CD8-positive, alpha-beta memory T cell (primary cell): ENCODE results near the gene SUMF1. TPM values are rescaled to one million over a fixed set of nuclear protein-coding genes. Genes with fewer than 3 reads are reported as not detected.

Source experiments
- CTCF ChIA-PET: fragments of 350-600 bp; sonication (Branson Sonifier 250); formaldehyde crosslinking; loops from one replicate; lab custom pipeline; 2021; ENCODE audit warnings: antibody characterized with exemption; lab: Charles Lee
- POLR2A ChIA-PET: fragments of 350-600 bp; sonication (Branson Sonifier 250); formaldehyde crosslinking; loops from one replicate; lab custom pipeline; 2021; ENCODE audit warnings: antibody characterized with exemption; lab: Charles Lee
- DNase-seq, 5 donors: peaks; one replicate each; pipeline versions ENCODE4 v3.0.0 to v3.0.0-alpha.2; 2020 to 2022; ENCODE audit warnings: mixed read lengths in 1 of 5
- H3K27ac ChIP-seq: one replicate; pipeline ENCODE4 v1.7.0; 2013; ENCODE audit warnings: low read depth, mild to moderate bottlenecking, low read length, moderate library complexity
- H3K27me3 ChIP-seq: 2 replicates; pipeline ENCODE4 v1.7.0; 2013; ENCODE audit warnings: low read length, mild to moderate bottlenecking; ENCODE audit not compliant: insufficient read depth, poor library complexity, severe bottlenecking
- H3K36me3 ChIP-seq: 2 replicates; pipeline ENCODE4 v1.7.0; 2013; ENCODE audit warnings: mild to moderate bottlenecking, low read length, moderate library complexity; ENCODE audit not compliant: insufficient read depth
- H3K4me1 ChIP-seq: 2 replicates; pipeline ENCODE4 v1.7.0; 2013; ENCODE audit warnings: mild to moderate bottlenecking, low read length, moderate library complexity; ENCODE audit not compliant: insufficient read depth
- H3K4me3 ChIP-seq: 2 replicates; pipeline ENCODE4 v1.7.0; 2013; ENCODE audit warnings: mild to moderate bottlenecking, low read length
- H3K9me3 ChIP-seq: 2 replicates; pipeline ENCODE4 v1.7.0; 2013; ENCODE audit warnings: mild to moderate bottlenecking, low read length
- H3K27ac Mint-ChIP-seq, 8 donors: one replicate each; pipeline ENCODE4 v1.8.0; 2020 to 2021; ENCODE audit warnings: mixed read lengths in 8 of 8, mild to moderate bottlenecking in 6 of 8, inconsistent platforms in 3 of 8, moderate library complexity in 3 of 8
- H3K27me3 Mint-ChIP-seq, 2 donors: one replicate each; pipeline ENCODE4 v1.8.0; 2020 to 2021; ENCODE audit warnings: mixed read lengths in 2 of 2, mild to moderate bottlenecking in 1 of 2, moderate library complexity in 1 of 2
- H3K36me3 Mint-ChIP-seq, 3 donors: one replicate each; pipeline ENCODE4 v1.8.0; 2020 to 2021; ENCODE audit warnings: mixed read lengths in 3 of 3, inconsistent platforms in 1 of 3, mild to moderate bottlenecking in 1 of 3
- H3K4me1 Mint-ChIP-seq, 3 donors: one replicate each; pipeline ENCODE4 v1.8.0; 2020 to 2021; ENCODE audit warnings: mixed read lengths in 3 of 3, inconsistent platforms in 1 of 3, mild to moderate bottlenecking in 1 of 3
- H3K4me3 Mint-ChIP-seq, 7 donors: one replicate each; pipeline ENCODE4 v1.8.0; 2020 to 2021; ENCODE audit warnings: mixed read lengths in 7 of 7, mild to moderate bottlenecking in 6 of 7, moderate library complexity in 4 of 7, inconsistent platforms in 2 of 7
- H3K9me3 Mint-ChIP-seq, 5 donors: one replicate each; pipeline ENCODE4 v1.8.0; 2020 to 2022; ENCODE audit warnings: mixed read lengths in 5 of 5, mild to moderate bottlenecking in 3 of 5, moderate library complexity in 2 of 5, inconsistent platforms in 1 of 5
- polyA plus RNA-seq: library from polyadenylated mRNA; unstranded; fragments of 300-500 nt; fragmentation: Illumina TruSeq; gene quantifications from one replicate; pipeline ENCODE4 v1.2.3, GENCODE V29; 2021
- total RNA-seq, 2 experiments: library from RNA; stranded (reverse); gene quantifications; one replicate each; pipeline ENCODE4 v1.2.3, GENCODE V29; 2021

The SUMF1 gene
- total and polyA plus RNA-seq, 3 experiments from 2014 or later, result 12.1 to 28.7 (median 13.0) TPM

- ChIA-PET POLR2A (interaction anchor here (0.6 kb wide), 1 partner anchor 20 kb away, joined by 4 read pairs; no protein-coding TSS in a partner anchor), CTCF (interaction anchor here (1.6 kb wide), 1 partner anchor 11 kb away, joined by 4 read pairs; no protein-coding TSS in a partner anchor)
- H3K36me3 Mint-ChIP-seq, result peaks cover 7 to 69% (median 29%) of the 10 kb centered on the region in 3 donors
Measured at GRCh38 chr3:4409415-4409814, 57.7 kb downstream of the SUMF1 start.

GRCh38 chr3:4408958-4409357 lies 58.1 kb downstream of the SUMF1 start:
- Histone ChIP-seq H3K27me3 (no peaks in the 10 kb centered on the region), H3K4me1 (peaks cover 7% of the 10 kb centered on the region), H3K9me3 (no peaks in the 10 kb centered on the region), H3K4me3 (no peak overlapping the region), H3K36me3 (no peaks in the 10 kb centered on the region), H3K27ac (no peak overlapping the region)
- Mint-ChIP-seq H3K9me3 (no peaks in the 10 kb centered on the region), H3K4me3 (peak overlapping the region in 3 of 7 donors; percentile 9 to 42 (median 16)), H3K27me3 (no peaks in the 10 kb centered on the region), H3K4me1 (peaks cover 24 to 30% (median 29%) of the 10 kb centered on the region in 3 donors), H3K27ac (peak overlapping the region; percentile 35 to 93 (median 73)), H3K36me3 (peaks cover 7 to 73% (median 32%) of the 10 kb centered on the region in 3 donors)
- DNase-seq, result no peak
- ChIA-PET CTCF (interaction anchor here (1.6 kb wide), 1 partner anchor 11 kb away, joined by 4 read pairs; no protein-coding TSS in a partner anchor), POLR2A (interaction anchor here (0.6 kb wide), 1 partner anchor 20 kb away, joined by 4 read pairs; no protein-coding TSS in a partner anchor)

More at GRCh38 chr3:4409415-4409814, 57.7 kb downstream of the SUMF1 start:
- no peak for DNase-seq
- Histone ChIP-seq H3K36me3 (no peaks in the 10 kb centered on the region), H3K27me3 (no peaks in the 10 kb centered on the region), H3K9me3 (no peaks in the 10 kb centered on the region), H3K27ac (no peak overlapping the region), H3K4me3 (no peak overlapping the region), H3K4me1 (peaks cover 7% of the 10 kb centered on the region)
- H3K27ac Mint-ChIP-seq, result peak overlapping the region; percentile 55 to 87 (median 75)
- H3K4me1 Mint-ChIP-seq, result peaks cover 24 to 30% (median 29%) of the 10 kb centered on the region in 3 donors
- H3K27me3 Mint-ChIP-seq, result no peaks in the 10 kb centered on the region
- peak overlapping the region in 3 of 7 donors; percentile 9 to 47 (median 16) for H3K4me3 Mint-ChIP-seq
- H3K9me3 Mint-ChIP-seq, result no peaks in the 10 kb centered on the region

- no peaks in the 10 kb centered on the region for H3K27me3 ChIP-seq
- peaks cover 7 to 76% (median 37%) of the 10 kb centered on the region in 3 donors for H3K36me3 Mint-ChIP-seq
- no peaks in the 10 kb centered on the region for H3K9me3 ChIP-seq
- peaks cover 7% of the 10 kb centered on the region for H3K4me1 ChIP-seq
- ChIA-PET CTCF (no interaction called here), POLR2A (no interaction called here)
- no peaks in the 10 kb centered on the region for H3K36me3 ChIP-seq
- no peaks in the 10 kb centered on the region for H3K9me3 Mint-ChIP-seq
- no peak overlapping the region for H3K4me3 ChIP-seq
- H3K4me3 Mint-ChIP-seq, result no peak overlapping the region
- no peak for DNase-seq
- no peaks in the 10 kb centered on the region for H3K27me3 Mint-ChIP-seq
- no peak overlapping the region for H3K27ac ChIP-seq
- H3K4me1 Mint-ChIP-seq, result peaks cover 24 to 30% (median 29%) of the 10 kb centered on the region in 3 donors
- H3K27ac Mint-ChIP-seq, result peak overlapping the region in 1 of 8 donors; percentile 52
Measured at GRCh38 chr3:4407941-4408340, 59.1 kb downstream of the SUMF1 start.

- CTCF ChIA-PET, result no interaction called here
- Mint-ChIP-seq H3K36me3 (peaks cover 7 to 80% (median 41%) of the 10 kb centered on the region in 3 donors), H3K4me3 (peak overlapping the region in 1 of 7 donors; percentile 32), H3K4me1 (peaks cover 24 to 30% (median 29%) of the 10 kb centered on the region in 3 donors), H3K27ac (peak overlapping the region in 6 of 8 donors; percentile 2 to 58 (median 36)), H3K9me3 (no peaks in the 10 kb centered on the region), H3K27me3 (no peaks in the 10 kb centered on the region)
- Histone ChIP-seq H3K4me3 (no peak overlapping the region), H3K36me3 (no peaks in the 10 kb centered on the region), H3K9me3 (no peaks in the 10 kb centered on the region), H3K27ac (no peak overlapping the region), H3K27me3 (no peaks in the 10 kb centered on the region), H3K4me1 (peaks cover 7% of the 10 kb centered on the region)
- POLR2A ChIA-PET, result no interaction called here
- DNase-seq, result no peak
Measured at GRCh38 chr3:4406746-4407568, 60.1 kb downstream of the SUMF1 start.

- peak overlapping the region in 2 of 8 donors; percentile 21 to 63 for H3K27ac Mint-ChIP-seq
- Histone ChIP-seq H3K27me3 (no peaks in the 10 kb centered on the region), H3K4me3 (no peak overlapping the region), H3K36me3 (no peaks in the 10 kb centered on the region), H3K9me3 (no peaks in the 10 kb centered on the region), H3K4me1 (peaks cover 5% of the 10 kb centered on the region), H3K27ac (no peak overlapping the region)
- ChIA-PET CTCF (no interaction called here), POLR2A (no interaction called here)
- peaks cover 10 to 78% (median 46%) of the 10 kb centered on the region in 3 donors for H3K36me3 Mint-ChIP-seq
- DNase-seq, result no peak
- no peak overlapping the region for H3K4me3 Mint-ChIP-seq
- H3K9me3 Mint-ChIP-seq, result no peaks in the 10 kb centered on the region
- H3K27me3 Mint-ChIP-seq, result no peaks in the 10 kb centered on the region
- peaks cover 19 to 25% (median 25%) of the 10 kb centered on the region in 3 donors for H3K4me1 Mint-ChIP-seq
Measured at GRCh38 chr3:4404881-4405280, 62.2 kb downstream of the SUMF1 start.

GRCh38 chr3:4401441-4401840 lies 65.6 kb downstream of the SUMF1 start:
- POLR2A ChIA-PET, result no interaction called here
- peaks cover 10 to 67% (median 41%) of the 10 kb centered on the region in 3 donors for H3K36me3 Mint-ChIP-seq
- DNase-seq, result no peak
- H3K4me1 ChIP-seq, result no peaks in the 10 kb centered on the region
- H3K27ac ChIP-seq, result no peak overlapping the region
- H3K36me3 ChIP-seq, result no peaks in the 10 kb centered on the region
- H3K27me3 ChIP-seq, result no peaks in the 10 kb centered on the region
- peak overlapping the region in 2 of 8 donors; percentile 22 to 65 for H3K27ac Mint-ChIP-seq
- peaks cover 8 to 12% (median 10%) of the 10 kb centered on the region in 3 donors for H3K4me1 Mint-ChIP-seq
- CTCF ChIA-PET, result no interaction called here
- no peak overlapping the region for H3K4me3 ChIP-seq
- no peaks in the 10 kb centered on the region for H3K27me3 Mint-ChIP-seq
- no peak overlapping the region for H3K4me3 Mint-ChIP-seq
- no peaks in the 10 kb centered on the region for H3K9me3 Mint-ChIP-seq
- H3K9me3 ChIP-seq, result no peaks in the 10 kb centered on the region

GRCh38 chr3:4399476-4399875 lies 67.6 kb downstream of the SUMF1 start:
- Histone ChIP-seq H3K27ac (no peak overlapping the region), H3K4me1 (peaks cover 4% of the 10 kb centered on the region), H3K27me3 (no peaks in the 10 kb centered on the region), H3K36me3 (no peaks in the 10 kb centered on the region), H3K9me3 (no peaks in the 10 kb centered on the region), H3K4me3 (no peak overlapping the region)
- no peaks in the 10 kb centered on the region for H3K9me3 Mint-ChIP-seq
- no peaks in the 10 kb centered on the region for H3K27me3 Mint-ChIP-seq
- H3K27ac Mint-ChIP-seq, result no peak overlapping the region
- ChIA-PET POLR2A (no interaction called here), CTCF (no interaction called here)
- peaks cover 27 to 30% (median 29%) of the 10 kb centered on the region in 3 donors for H3K4me1 Mint-ChIP-seq
- no peak overlapping the region for H3K4me3 Mint-ChIP-seq
- DNase-seq, result no peak
- peaks cover 13 to 65% (median 40%) of the 10 kb centered on the region in 3 donors for H3K36me3 Mint-ChIP-seq

- POLR2A ChIA-PET, result no interaction called here
- H3K36me3 ChIP-seq, result no peaks in the 10 kb centered on the region
- H3K27ac ChIP-seq, result no peak overlapping the region
- CTCF ChIA-PET, result interaction anchor here (1.4 kb wide), 1 partner anchor 10 kb away, joined by 4 read pairs; no protein-coding TSS in a partner anchor
- Mint-ChIP-seq H3K27me3 (no peaks in the 10 kb centered on the region), H3K4me1 (peaks cover 32 to 35% (median 34%) of the 10 kb centered on the region in 3 donors), H3K27ac (no peak overlapping the region), H3K4me3 (no peak overlapping the region), H3K36me3 (peaks cover 16 to 60% (median 37%) of the 10 kb centered on the region in 3 donors), H3K9me3 (no peaks in the 10 kb centered on the region)
- no peaks in the 10 kb centered on the region for H3K9me3 ChIP-seq
- no peak overlapping the region for H3K4me3 ChIP-seq
- no peaks in the 10 kb centered on the region for H3K27me3 ChIP-seq
- H3K4me1 ChIP-seq, result peaks cover 4% of the 10 kb centered on the region
- DNase-seq, result no peak
Measured at GRCh38 chr3:4398941-4399245, 68.2 kb downstream of the SUMF1 start.
